Heart left ventricle (tissue), 16 donors: ENCODE data around the gene PATJ. TPM values are rescaled to one million over a fixed set of nuclear protein-coding genes. Genes with fewer than 3 reads are reported as not detected.

Source experiments
- ATAC-seq, 4 donors: fragments of 200-7000 bp; cut with Tn5 transposase; one replicate each; pipeline ENCODE4 v1.9.1; 2020 to 2022; ENCODE audit warnings: moderate library complexity in 4 of 4, mild to moderate bottlenecking in 3 of 4, moderate number of reproducible peaks in 1 of 4
- DNase-seq, 5 donors: peaks; one replicate each; pipeline ENCODE4 v3.0.0-alpha.2; 2020
- H3K27ac ChIP-seq, 12 donors: fragments of 200-600 bp; sonication (generic) in 4 of 12; one replicate each; pipeline versions ENCODE4 v1.5.0 to v1.8.0; 2016 to 2022; ENCODE audit warnings: mild to moderate bottlenecking in 2 of 12
- H3K27me3 ChIP-seq, 9 donors: fragments of 200-600 bp; sonication (generic) in 2 of 9; one replicate each; pipeline versions ENCODE4 v1.5.1 to v1.8.0; 2016 to 2022; ENCODE audit warnings: mild to moderate bottlenecking in 3 of 9
- H3K36me3 ChIP-seq, 9 donors: fragments of 200-600 bp; sonication (generic) in 2 of 9; one replicate each; pipeline versions ENCODE4 v1.5.0 to v1.8.0; 2018 to 2022; ENCODE audit warnings: mild to moderate bottlenecking in 2 of 9
- H3K4me1 ChIP-seq, 12 donors: fragments of 200-600 bp; sonication (generic) in 4 of 12; one replicate each; pipeline versions ENCODE4 v1.5.0 to v1.8.0; 2016 to 2022; ENCODE audit warnings: mild to moderate bottlenecking in 3 of 12
- H3K4me3 ChIP-seq, 12 donors: fragments of 200-600 bp; sonication (generic) in 4 of 12; one replicate each; pipeline versions ENCODE4 v1.5.0 to v1.8.0; 2017 to 2022; ENCODE audit warnings: mild to moderate bottlenecking in 9 of 12, moderate library complexity in 4 of 12
- H3K9me3 ChIP-seq, 12 donors: fragments of 200-600 bp; sonication (generic) in 4 of 12; one replicate each; pipeline versions ENCODE4 v1.5.0 to v1.8.0; 2016 to 2022; ENCODE audit warnings: mild to moderate bottlenecking in 1 of 12
- POLR2A ChIP-seq, 2 donors: fragments of 450-650 bp; IDR thresholded peaks; one replicate each; pipeline ENCODE4 v1.6.1; 2017; ENCODE audit warnings: antibody characterized with exemption in 2 of 2, mild to moderate bottlenecking in 2 of 2, moderate library complexity in 2 of 2
- WGBS, 4 donors: extraction: QIAGEN DNeasy Blood & Tissue Kit in 2 of 4; methylation state at CpG; one replicate each; pipeline versions ENCODE4 v1.1.5 to v1.1.7; 2013 to 2018; 5-methylcytosine and 5-hydroxymethylcytosine counted together
- intact Hi-C, 10 donors: fragments of 100-400 bp; cut with DNase I; formaldehyde crosslinking; loops; one replicate each; pipeline versions ENCODE4 v1.11.1 to v1.14.2; 2022
- polyA plus RNA-seq, 2 donors: library from polyadenylated mRNA; stranded (reverse); fragments of 200-250 nt; gene quantifications; one replicate each; pipeline ENCODE4 v1.2.3, GENCODE V29; 2013
- total RNA-seq, 9 donors: library from RNA; depleted of rRNA in 2 of 9; stranded (reverse); fragments of >200 nt in 2 of 9; fragmentation: NEBNext Ultra II Directional in 3 of 9; extraction: Animal tissue kit (Norgen Biotek cat#: 25700) in 3 of 9; gene quantifications; one replicate each; pipeline versions ENCODE4 v1.1.0 to v1.2.4, GENCODE V29; 2016 to 2023
- TF ChIP-seq, protein P1 (sequence below), 12 donors: fragments of 200-600 bp; sonication (generic) in 4 of 12; IDR thresholded peaks; one replicate each; pipeline versions ENCODE4 v1.5.0 to v1.8.0; 2018 to 2022; ENCODE audit warnings: antibody characterized with exemption in 12 of 12, mild to moderate bottlenecking in 5 of 12
- donor health status: ischemic (EF 13 %, LVEDD 7.1; RV severe dilation, severe dysfunction).
- donor health status: healthy with polysubstance abuse.
- donor health status: DM: no; HTN: yes; CAD: no.
- donor health status: DM: no; HTN: no; CAD: no.
- donor health status: ischemic (EF 25% LVEDD 6.9; RV normal size, moderate dysfunction).
- donor health status: ischemic (EF 25% LVEDD 5.7; RV mildly dilated, moderate dysfunction).
- donor health status: healthy.
- donor health status: DM: yes; HTN: yes; CAD: no.
- donor health status: ischemic (EF 35%, LVEDD 5.7; RV mildly dilated, moderate dysfunction).
- donor health status: nonischemic (EF 11% LVEDD 7.7; RV severe dilation, severe dysfunction).
- donor health status: DM: yes; HTN: yes; CAD: no.
- donor health status: PGD.
- donor health status: ischemic (EF 29% LVEDD 5.4; RV normal size, mild dysfunction).
- donor health status: nonischemic (EF 23%, LVEDD 6.1; RV moderate dilation, normal function).

PATJ gene
- total and polyA plus RNA-seq, 11 donors = 6.6 to 190 (median 105) TPM

GRCh38 chr1:62198781-62199125 is 456.5 kb downstream of the PATJ start:
- no peak for DNase-seq
- ATAC-seq = peak in 1 of 4 donors; percentile 31
- no peaks in the 10 kb centered on the region for H3K36me3 ChIP-seq
- no peak for TF ChIP-seq POLR2A (IDR thresholded peaks at IDR 0.05)
- TF ChIP-seq, protein P1, sequence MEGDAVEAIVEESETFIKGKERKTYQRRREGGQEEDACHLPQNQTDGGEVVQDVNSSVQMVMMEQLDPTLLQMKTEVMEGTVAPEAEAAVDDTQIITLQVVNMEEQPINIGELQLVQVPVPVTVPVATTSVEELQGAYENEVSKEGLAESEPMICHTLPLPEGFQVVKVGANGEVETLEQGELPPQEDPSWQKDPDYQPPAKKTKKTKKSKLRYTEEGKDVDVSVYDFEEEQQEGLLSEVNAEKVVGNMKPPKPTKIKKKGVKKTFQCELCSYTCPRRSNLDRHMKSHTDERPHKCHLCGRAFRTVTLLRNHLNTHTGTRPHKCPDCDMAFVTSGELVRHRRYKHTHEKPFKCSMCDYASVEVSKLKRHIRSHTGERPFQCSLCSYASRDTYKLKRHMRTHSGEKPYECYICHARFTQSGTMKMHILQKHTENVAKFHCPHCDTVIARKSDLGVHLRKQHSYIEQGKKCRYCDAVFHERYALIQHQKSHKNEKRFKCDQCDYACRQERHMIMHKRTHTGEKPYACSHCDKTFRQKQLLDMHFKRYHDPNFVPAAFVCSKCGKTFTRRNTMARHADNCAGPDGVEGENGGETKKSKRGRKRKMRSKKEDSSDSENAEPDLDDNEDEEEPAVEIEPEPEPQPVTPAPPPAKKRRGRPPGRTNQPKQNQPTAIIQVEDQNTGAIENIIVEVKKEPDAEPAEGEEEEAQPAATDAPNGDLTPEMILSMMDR (IDR thresholded peaks at IDR 0.05) = no peak
- H3K9me3 ChIP-seq = no peaks in the 10 kb centered on the region
- H3K27me3 ChIP-seq = peaks cover 8 to 36% (median 22%) of the 10 kb centered on the region in 9 donors
- H3K27ac ChIP-seq = no peak overlapping the region
- 2 to 17% (median 8%) methylated on average over 3 of the region's 3 CpGs for WGBS, 4 donors
- H3K4me3 ChIP-seq = no peak overlapping the region
- intact Hi-C loops = no loop called here
- peaks cover 0 to 14% (median 0%) of the 10 kb centered on the region in 12 donors for H3K4me1 ChIP-seq

DNA sequence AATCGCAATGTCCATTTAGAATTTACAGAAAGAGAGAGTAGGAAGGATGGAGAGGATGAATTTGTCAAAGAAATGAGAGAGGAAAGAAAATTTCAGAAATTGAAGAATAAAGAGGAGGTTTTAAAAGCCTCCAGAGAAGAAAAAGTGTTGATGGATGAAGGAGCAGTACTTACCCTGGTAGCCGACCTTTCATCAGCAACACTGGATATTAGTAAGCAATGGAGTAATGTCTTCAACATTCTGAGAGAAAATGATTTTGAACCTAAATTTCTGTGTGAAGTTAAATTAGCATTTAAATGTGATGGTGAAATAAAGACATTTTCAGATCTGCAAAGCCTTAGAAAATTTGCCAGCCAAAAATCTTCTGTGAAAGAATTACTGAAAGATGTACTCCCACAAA is 464.9 kb downstream of the PATJ start:
- ATAC-seq (no peak), DNase-seq (no peak)
- Histone ChIP-seq H3K9me3 (peaks cover 0 to 26% (median 10%) of the 10 kb centered on the region in 12 donors), H3K27ac (no peak overlapping the region), H3K4me1 (no peaks in the 10 kb centered on the region), H3K36me3 (no peaks in the 10 kb centered on the region), H3K4me3 (no peak overlapping the region), H3K27me3 (peaks cover 0 to 2% (median 0%) of the 10 kb centered on the region in 9 donors)
- TF ChIP-seq, protein P1 (IDR thresholded peaks at IDR 0.05) = no peak
- no peak for TF ChIP-seq POLR2A (IDR thresholded peaks at IDR 0.05)
- 93 to 99% (median 97%) methylated on average over 2 of the region's 2 CpGs for WGBS, 4 donors
- intact Hi-C loops = no loop called here

GRCh38 chr1:62208087-62208486 is 465.8 kb downstream of the PATJ start:
- H3K27ac ChIP-seq = no peak overlapping the region
- no peak for DNase-seq
- H3K9me3 ChIP-seq = peaks cover 0 to 27% (median 10%) of the 10 kb centered on the region in 12 donors
- WGBS, 4 donors = 82 to 94% (median 93%) methylated on average over 5 of the region's 5 CpGs
- intact Hi-C loops = no loop called here
- TF ChIP-seq, protein P1 (IDR thresholded peaks at IDR 0.05) = no peak
- no peak for TF ChIP-seq POLR2A (IDR thresholded peaks at IDR 0.05)
- no peaks in the 10 kb centered on the region for H3K36me3 ChIP-seq
- no peak for ATAC-seq
- H3K4me1 ChIP-seq = no peaks in the 10 kb centered on the region
- H3K4me3 ChIP-seq = no peak overlapping the region
- peaks cover 0 to 2% (median 0%) of the 10 kb centered on the region in 9 donors for H3K27me3 ChIP-seq

DNA sequence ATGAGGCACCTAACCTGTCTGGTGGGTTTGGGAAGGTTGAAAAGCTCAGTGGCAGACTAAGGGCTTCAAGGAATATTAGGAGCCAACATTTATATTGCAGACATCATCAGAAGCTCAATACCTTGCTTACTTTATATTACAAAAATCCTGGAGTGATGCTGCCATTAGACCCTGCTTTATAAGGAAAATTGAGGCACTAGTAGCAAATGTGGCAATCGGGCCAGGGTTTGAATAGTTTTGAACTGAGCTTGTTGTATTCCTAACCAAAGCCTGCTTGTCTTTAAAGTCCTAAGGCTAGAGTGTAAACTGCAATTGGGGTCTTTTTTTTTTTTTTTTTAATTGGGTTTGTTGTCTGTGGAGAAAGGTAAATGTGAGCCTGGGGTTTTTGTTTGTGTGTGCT is 466.7 kb downstream of the PATJ start:
- Histone ChIP-seq H3K9me3 (peaks cover 0 to 27% (median 10%) of the 10 kb centered on the region in 12 donors), H3K27ac (no peak overlapping the region), H3K4me3 (no peak overlapping the region), H3K27me3 (peaks cover 0 to 2% (median 0%) of the 10 kb centered on the region in 9 donors), H3K4me1 (no peaks in the 10 kb centered on the region), H3K36me3 (no peaks in the 10 kb centered on the region)
- intact Hi-C loops = no loop called here
- ATAC-seq = no peak
- no peak for DNase-seq
- WGBS, 4 donors = 0 to 52% (median 1%) methylated on average over 1 of the region's 1 CpG
- TF ChIP-seq POLR2A (IDR thresholded peaks at IDR 0.05) = no peak
- TF ChIP-seq, protein P1 (IDR thresholded peaks at IDR 0.05) = no peak
